HepG2 (cell line): ENCODE measurements around the gene TAOK3. TPM values are rescaled to one million over a fixed set of nuclear protein-coding genes. Genes with fewer than 3 reads are reported as not detected.

Source experiments
- ARNT ChIP-seq: fragments of 450-650 bp; IDR thresholded peaks from 2 replicates; pipeline ENCODE4 v1.6.1; 2017
- ATM ChIP-seq: fragments of 450-650 bp; IDR thresholded peaks from 2 replicates; pipeline ENCODE4 v1.7.1; 2017; ENCODE audit warnings: mild to moderate bottlenecking, borderline replicate concordance
- JUNB ChIP-seq: sonication (generic); formaldehyde crosslinking; IDR thresholded peaks from 2 replicates; pipeline ENCODE4 v1.8.0; 2022; ENCODE audit warnings: missing genetic modification reagents, mild to moderate bottlenecking, borderline replicate concordance
- KLF13 ChIP-seq: sonication (generic); formaldehyde crosslinking; IDR thresholded peaks from 2 replicates; pipeline ENCODE4 v1.4.0; 2020; ENCODE audit warnings: mild to moderate bottlenecking, missing genetic modification reagents
- MEIS2 ChIP-seq: sonication (generic); formaldehyde crosslinking; IDR thresholded peaks from 2 replicates; pipeline ENCODE4 v1.9.0; 2021; ENCODE audit warnings: mild to moderate bottlenecking, missing genetic modification reagents
- YEATS4 ChIP-seq: sonication (generic); formaldehyde crosslinking; IDR thresholded peaks from 2 replicates; pipeline ENCODE4 v1.4.0; 2020; ENCODE audit warnings: missing genetic modification reagents, borderline replicate concordance
- ZFP90 ChIP-seq: sonication (generic); formaldehyde crosslinking; IDR thresholded peaks from 2 replicates; pipeline ENCODE4 v1.8.0; 2022; ENCODE audit warnings: missing genetic modification reagents, mild to moderate bottlenecking, inconsistent platforms, borderline replicate concordance
- ZFYVE20 ChIP-seq: sonication (generic); formaldehyde crosslinking; IDR thresholded peaks from 2 replicates; pipeline ENCODE4 v1.8.0; 2023; ENCODE audit warnings: low read depth, mild to moderate bottlenecking, moderate library complexity, missing genetic modification reagents, borderline replicate concordance
- ZNF333 ChIP-seq: sonication (generic); formaldehyde crosslinking; IDR thresholded peaks from 2 replicates; pipeline ENCODE4 v1.4.0; 2020; ENCODE audit warnings: mild to moderate bottlenecking, missing genetic modification reagents, borderline replicate concordance
- ZNF350 ChIP-seq: sonication (generic); formaldehyde crosslinking; IDR thresholded peaks from 2 replicates; pipeline ENCODE4 v1.4.0; 2020; ENCODE audit warnings: mild to moderate bottlenecking, low read depth, missing genetic modification reagents, borderline replicate concordance
- ZNF562 ChIP-seq: sonication (generic); formaldehyde crosslinking; IDR thresholded peaks from 2 replicates; pipeline ENCODE4 v1.8.0; 2022; ENCODE audit warnings: missing genetic modification reagents, borderline replicate concordance
- ZNF674 ChIP-seq: sonication (generic); formaldehyde crosslinking; IDR thresholded peaks from 2 replicates; pipeline ENCODE4 v1.5.0; 2020; ENCODE audit warnings: low read depth, mild to moderate bottlenecking, missing genetic modification reagents
- ZNF878 ChIP-seq: sonication (generic); formaldehyde crosslinking; IDR thresholded peaks from 2 replicates; pipeline ENCODE4 v1.8.1; 2023; ENCODE audit warnings: mild to moderate bottlenecking, missing genetic modification reagents, moderate library complexity
- polyA plus RNA-seq, 8 experiments: library from polyadenylated mRNA; depleted of rRNA in 3 of 8; stranded (reverse) in 7 of 8; unstranded in 1 of 8; fragments of >200 nt; fragmentation: Illumina TruSeq in 4 of 8; extraction: Trizol in 4 of 8; gene quantifications; 2 replicates each; pipeline versions ENCODE4 v1.2.1 to v1.2.3, GENCODE V29; 2011 to 2016; ENCODE audit warnings: low read depth in 4 of 8, missing spikeins in 1 of 8, mixed read lengths in 1 of 8; ENCODE audit not compliant: insufficient read depth in 1 of 8
- total RNA-seq, 5 experiments: library from RNA; depleted of rRNA; stranded (reverse); fragments of >200 nt; fragmentation: Illumina TruSeq; extraction: Trizol; gene quantifications; 2 replicates each; pipeline ENCODE4 v1.2.3, GENCODE V29; 2016; ENCODE audit warnings: low read depth in 1 of 5
- TF ChIP-seq, protein P1 (sequence below): sonication (generic); formaldehyde crosslinking; IDR thresholded peaks from 2 replicates; pipeline ENCODE4 v1.5.0; 2020; ENCODE audit warnings: mild to moderate bottlenecking, missing genetic modification reagents, borderline replicate concordance
- TF ChIP-seq, protein P2 (sequence below): sonication (generic); formaldehyde crosslinking; IDR thresholded peaks from 2 replicates; pipeline ENCODE4 v1.4.0; 2020; ENCODE audit warnings: mild to moderate bottlenecking, low read depth, missing genetic modification reagents
- TF ChIP-seq, protein P3 (sequence below): sonication (generic); formaldehyde crosslinking; IDR thresholded peaks from 2 replicates; pipeline ENCODE4 v1.5.0; 2020; ENCODE audit warnings: mild to moderate bottlenecking, missing genetic modification reagents
- TF ChIP-seq, protein P4 (sequence below): sonication (generic); formaldehyde crosslinking; conservative IDR thresholded peaks from 2 replicates; pipeline ENCODE4 v1.8.0; 2022; ENCODE audit warnings: mild to moderate bottlenecking, moderate library complexity, missing genetic modification reagents

The TAOK3 gene
- total and polyA plus RNA-seq, 2 of the 13 experiments (the other 11 are each of a cell fraction or from before 2014, with no cell fraction given) = 10.4 to 12.3 TPM

DNA sequence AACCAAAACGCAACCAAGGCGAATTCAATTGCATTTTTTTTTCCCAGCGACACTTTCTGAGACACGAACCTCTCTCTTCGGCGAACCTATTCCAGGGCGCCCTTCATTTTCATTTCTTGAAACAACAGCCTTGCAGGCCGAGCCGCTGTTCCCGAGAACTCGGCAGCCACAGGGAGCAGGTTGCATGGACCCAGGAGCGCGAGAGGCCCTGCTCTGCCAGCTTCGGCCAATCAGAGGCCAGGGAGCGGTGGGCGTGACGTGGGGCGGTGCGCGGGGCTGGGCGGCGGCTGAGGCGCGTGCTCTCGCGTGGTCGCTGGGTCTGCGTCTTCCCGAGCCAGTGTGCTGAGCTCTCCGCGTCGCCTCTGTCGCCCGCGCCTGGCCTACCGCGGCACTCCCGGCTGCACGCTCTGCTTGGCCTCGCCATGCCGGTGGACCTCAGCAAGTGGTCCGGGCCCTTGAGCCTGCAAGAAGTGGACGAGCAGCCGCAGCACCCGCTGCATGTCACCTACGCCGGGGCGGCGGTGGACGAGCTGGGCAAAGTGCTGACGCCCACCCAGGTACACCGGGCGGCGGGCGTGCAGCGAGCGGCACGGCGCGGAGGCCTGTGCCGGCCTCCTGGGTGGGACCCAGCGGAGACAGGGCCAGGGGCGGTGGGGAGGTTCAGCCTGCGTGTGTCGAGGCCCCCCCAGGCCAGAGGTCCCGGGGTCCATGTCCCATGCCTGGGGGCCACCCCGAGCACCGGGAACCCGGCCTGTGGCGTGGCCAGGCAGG is 236.7 kb downstream of the TAOK3 start, which contains the start of gene PEBP1 (continued):
- TF ChIP-seq, protein P1, sequence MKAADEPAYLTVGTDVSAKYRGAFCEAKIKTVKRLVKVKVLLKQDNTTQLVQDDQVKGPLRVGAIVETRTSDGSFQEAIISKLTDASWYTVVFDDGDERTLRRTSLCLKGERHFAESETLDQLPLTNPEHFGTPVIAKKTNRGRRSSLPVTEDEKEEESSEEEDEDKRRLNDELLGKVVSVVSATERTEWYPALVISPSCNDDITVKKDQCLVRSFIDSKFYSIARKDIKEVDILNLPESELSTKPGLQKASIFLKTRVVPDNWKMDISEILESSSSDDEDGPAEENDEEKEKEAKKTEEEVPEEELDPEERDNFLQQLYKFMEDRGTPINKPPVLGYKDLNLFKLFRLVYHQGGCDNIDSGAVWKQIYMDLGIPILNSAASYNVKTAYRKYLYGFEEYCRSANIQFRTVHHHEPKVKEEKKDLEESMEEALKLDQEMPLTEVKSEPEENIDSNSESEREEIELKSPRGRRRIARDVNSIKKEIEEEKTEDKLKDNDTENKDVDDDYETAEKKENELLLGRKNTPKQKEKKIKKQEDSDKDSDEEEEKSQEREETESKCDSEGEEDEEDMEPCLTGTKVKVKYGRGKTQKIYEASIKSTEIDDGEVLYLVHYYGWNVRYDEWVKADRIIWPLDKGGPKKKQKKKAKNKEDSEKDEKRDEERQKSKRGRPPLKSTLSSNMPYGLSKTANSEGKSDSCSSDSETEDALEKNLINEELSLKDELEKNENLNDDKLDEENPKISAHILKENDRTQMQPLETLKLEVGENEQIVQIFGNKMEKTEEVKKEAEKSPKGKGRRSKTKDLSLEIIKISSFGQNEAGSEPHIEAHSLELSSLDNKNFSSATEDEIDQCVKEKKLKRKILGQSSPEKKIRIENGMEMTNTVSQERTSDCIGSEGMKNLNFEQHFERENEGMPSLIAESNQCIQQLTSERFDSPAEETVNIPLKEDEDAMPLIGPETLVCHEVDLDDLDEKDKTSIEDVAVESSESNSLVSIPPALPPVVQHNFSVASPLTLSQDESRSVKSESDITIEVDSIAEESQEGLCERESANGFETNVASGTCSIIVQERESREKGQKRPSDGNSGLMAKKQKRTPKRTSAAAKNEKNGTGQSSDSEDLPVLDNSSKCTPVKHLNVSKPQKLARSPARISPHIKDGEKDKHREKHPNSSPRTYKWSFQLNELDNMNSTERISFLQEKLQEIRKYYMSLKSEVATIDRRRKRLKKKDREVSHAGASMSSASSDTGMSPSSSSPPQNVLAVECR = peak; percentile 96
- TF ChIP-seq MEIS2 (CRISPR knock-in tag) (peak; percentile 88; the same call in 1 of the 2 replicates), ZNF674 (CRISPR knock-in tag) (no peak), ZNF878 (no peak; the same call in 1 of the 2 replicates), ATM (no peak), ZNF562 (no peak), ZNF333 (CRISPR knock-in tag) (no peak), ZNF350 (CRISPR knock-in tag) (peak; percentile 68; the same call in 1 of the 2 replicates), ZFP90 (CRISPR knock-in tag) (peak; percentile 78; the same call in 1 of the 2 replicates), ZFYVE20 (CRISPR knock-in tag) (peak; percentile 91; the same call in 1 of the 2 replicates), ARNT (no peak), YEATS4 (CRISPR knock-in tag) (peak; percentile 90), JUNB (no peak), KLF13 (0 out of 2 replicates have a peak, but pooled peaks have one; percentile 26)
- TF ChIP-seq, protein P2, sequence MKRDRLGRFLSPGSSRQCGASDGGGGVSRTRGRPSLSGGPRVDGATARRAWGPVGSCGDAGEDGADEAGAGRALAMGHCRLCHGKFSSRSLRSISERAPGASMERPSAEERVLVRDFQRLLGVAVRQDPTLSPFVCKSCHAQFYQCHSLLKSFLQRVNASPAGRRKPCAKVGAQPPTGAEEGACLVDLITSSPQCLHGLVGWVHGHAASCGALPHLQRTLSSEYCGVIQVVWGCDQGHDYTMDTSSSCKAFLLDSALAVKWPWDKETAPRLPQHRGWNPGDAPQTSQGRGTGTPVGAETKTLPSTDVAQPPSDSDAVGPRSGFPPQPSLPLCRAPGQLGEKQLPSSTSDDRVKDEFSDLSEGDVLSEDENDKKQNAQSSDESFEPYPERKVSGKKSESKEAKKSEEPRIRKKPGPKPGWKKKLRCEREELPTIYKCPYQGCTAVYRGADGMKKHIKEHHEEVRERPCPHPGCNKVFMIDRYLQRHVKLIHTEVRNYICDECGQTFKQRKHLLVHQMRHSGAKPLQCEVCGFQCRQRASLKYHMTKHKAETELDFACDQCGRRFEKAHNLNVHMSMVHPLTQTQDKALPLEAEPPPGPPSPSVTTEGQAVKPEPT = peak; percentile 67; the same call in 1 of the 2 replicates
- TF ChIP-seq, protein P3, sequence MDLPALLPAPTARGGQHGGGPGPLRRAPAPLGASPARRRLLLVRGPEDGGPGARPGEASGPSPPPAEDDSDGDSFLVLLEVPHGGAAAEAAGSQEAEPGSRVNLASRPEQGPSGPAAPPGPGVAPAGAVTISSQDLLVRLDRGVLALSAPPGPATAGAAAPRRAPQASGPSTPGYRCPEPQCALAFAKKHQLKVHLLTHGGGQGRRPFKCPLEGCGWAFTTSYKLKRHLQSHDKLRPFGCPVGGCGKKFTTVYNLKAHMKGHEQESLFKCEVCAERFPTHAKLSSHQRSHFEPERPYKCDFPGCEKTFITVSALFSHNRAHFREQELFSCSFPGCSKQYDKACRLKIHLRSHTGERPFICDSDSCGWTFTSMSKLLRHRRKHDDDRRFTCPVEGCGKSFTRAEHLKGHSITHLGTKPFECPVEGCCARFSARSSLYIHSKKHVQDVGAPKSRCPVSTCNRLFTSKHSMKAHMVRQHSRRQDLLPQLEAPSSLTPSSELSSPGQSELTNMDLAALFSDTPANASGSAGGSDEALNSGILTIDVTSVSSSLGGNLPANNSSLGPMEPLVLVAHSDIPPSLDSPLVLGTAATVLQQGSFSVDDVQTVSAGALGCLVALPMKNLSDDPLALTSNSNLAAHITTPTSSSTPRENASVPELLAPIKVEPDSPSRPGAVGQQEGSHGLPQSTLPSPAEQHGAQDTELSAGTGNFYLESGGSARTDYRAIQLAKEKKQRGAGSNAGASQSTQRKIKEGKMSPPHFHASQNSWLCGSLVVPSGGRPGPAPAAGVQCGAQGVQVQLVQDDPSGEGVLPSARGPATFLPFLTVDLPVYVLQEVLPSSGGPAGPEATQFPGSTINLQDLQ (CRISPR knock-in tag) = no peak
- TF ChIP-seq, protein P4, sequence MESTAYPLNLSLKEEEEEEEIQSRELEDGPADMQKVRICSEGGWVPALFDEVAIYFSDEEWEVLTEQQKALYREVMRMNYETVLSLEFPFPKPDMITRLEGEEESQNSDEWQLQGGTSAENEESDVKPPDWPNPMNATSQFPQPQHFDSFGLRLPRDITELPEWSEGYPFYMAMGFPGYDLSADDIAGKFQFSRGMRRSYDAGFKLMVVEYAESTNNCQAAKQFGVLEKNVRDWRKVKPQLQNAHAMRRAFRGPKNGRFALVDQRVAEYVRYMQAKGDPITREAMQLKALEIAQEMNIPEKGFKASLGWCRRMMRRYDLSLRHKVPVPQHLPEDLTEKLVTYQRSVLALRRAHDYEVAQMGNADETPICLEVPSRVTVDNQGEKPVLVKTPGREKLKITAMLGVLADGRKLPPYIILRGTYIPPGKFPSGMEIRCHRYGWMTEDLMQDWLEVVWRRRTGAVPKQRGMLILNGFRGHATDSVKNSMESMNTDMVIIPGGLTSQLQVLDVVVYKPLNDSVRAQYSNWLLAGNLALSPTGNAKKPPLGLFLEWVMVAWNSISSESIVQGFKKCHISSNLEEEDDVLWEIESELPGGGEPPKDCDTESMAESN (CRISPR knock-in tag) = peak; percentile 76
